Liver (tissue), 9 donors: ENCODE data around the gene AGA. TPM values are rescaled to one million over a fixed set of nuclear protein-coding genes. Genes with fewer than 3 reads are reported as not detected.

Experiments
- DNase-seq: peaks from one replicate; pipeline ENCODE4 v3.0.0-alpha.2; 2017; ENCODE audit warnings: low spot score
- H3K27ac ChIP-seq, 2 donors: one replicate each; pipeline ENCODE4 v1.7.0; 2013; ENCODE audit warnings: inconsistent platforms in 2 of 2, low read length in 2 of 2, control low read depth in 1 of 2, low read depth in 1 of 2, mild to moderate bottlenecking in 1 of 2
- H3K27me3 ChIP-seq, 4 donors: one replicate each; pipeline versions ENCODE4 v1.6.1 to v1.7.0; 2013; ENCODE audit warnings: low read length in 3 of 4, inconsistent platforms in 1 of 4, mild to moderate bottlenecking in 1 of 4, moderate library complexity in 1 of 4; ENCODE audit not compliant: control insufficient read depth in 4 of 4, insufficient read depth in 4 of 4
- H3K36me3 ChIP-seq, 4 donors: one replicate each; pipeline versions ENCODE4 v1.6.1 to v1.7.0; 2013; ENCODE audit warnings: low read length in 3 of 4, mild to moderate bottlenecking in 3 of 4, low read depth in 1 of 4, moderate library complexity in 1 of 4; ENCODE audit not compliant: control insufficient read depth in 4 of 4, insufficient read depth in 3 of 4
- H3K4me1 ChIP-seq, 4 donors: one replicate each; pipeline versions ENCODE4 v1.6.1 to v1.7.0; 2013; ENCODE audit warnings: low read length in 3 of 4, mild to moderate bottlenecking in 3 of 4, moderate library complexity in 1 of 4; ENCODE audit not compliant: control insufficient read depth in 4 of 4, insufficient read depth in 4 of 4
- H3K4me3 ChIP-seq, 3 donors: one replicate each; pipeline versions ENCODE4 v1.6.1 to v1.7.0; 2013; ENCODE audit warnings: low read length in 3 of 3, control low read depth in 1 of 3, low read depth in 1 of 3, mild to moderate bottlenecking in 1 of 3
- H3K9ac ChIP-seq, 2 donors: one replicate each; pipeline ENCODE4 v1.7.0; 2013; ENCODE audit warnings: low read length in 2 of 2, mild to moderate bottlenecking in 2 of 2, moderate library complexity in 2 of 2, control low read depth in 1 of 2, low read depth in 1 of 2
- H3K9me3 ChIP-seq, 4 donors: one replicate each; pipeline versions ENCODE4 v1.6.1 to v1.7.0; 2013; ENCODE audit warnings: low read length in 3 of 4; ENCODE audit not compliant: control insufficient read depth in 4 of 4
- EGR1 ChIP-seq, 2 donors: IDR thresholded peaks; 2 replicates each; pipeline ENCODE4 v1.6.1; 2016 to 2018; ENCODE audit warnings: antibody characterized with exemption in 2 of 2, low read depth in 2 of 2
- FOXA1 ChIP-seq: IDR thresholded peaks from 2 replicates; pipeline ENCODE4 v1.6.1; 2016; ENCODE audit warnings: antibody characterized with exemption
- GABPA ChIP-seq, 2 donors: IDR thresholded peaks in 1 of 2; conservative IDR thresholded peaks in 1 of 2; 2 replicates each; pipeline ENCODE4 v1.6.1; 2016; ENCODE audit warnings: antibody characterized with exemption in 2 of 2, mild to moderate bottlenecking in 1 of 2, moderate library complexity in 1 of 2
- HNF4A ChIP-seq, 2 donors: conservative IDR thresholded peaks; 2 replicates each; pipeline ENCODE4 v1.6.1; 2016; ENCODE audit warnings: antibody characterized with exemption in 2 of 2, mild to moderate bottlenecking in 2 of 2
- HNF4G ChIP-seq: IDR thresholded peaks from 2 replicates; pipeline ENCODE4 v1.6.1; 2016; ENCODE audit warnings: antibody characterized with exemption
- JUND ChIP-seq, 2 donors: IDR thresholded peaks; 2 replicates each; pipeline ENCODE4 v1.6.1; 2016; ENCODE audit warnings: antibody characterized with exemption in 2 of 2
- NR2F2 ChIP-seq: IDR thresholded peaks from 2 replicates; pipeline ENCODE4 v1.6.1; 2016; ENCODE audit warnings: antibody characterized with exemption
- RAD21 ChIP-seq, 2 donors: IDR thresholded peaks; 2 replicates each; pipeline ENCODE4 v1.6.1; 2016; ENCODE audit warnings: antibody characterized with exemption in 2 of 2, mild to moderate bottlenecking in 2 of 2
- RXRA ChIP-seq, 2 donors: IDR thresholded peaks; 2 replicates each; pipeline ENCODE4 v1.6.1; 2017 to 2018; ENCODE audit warnings: antibody characterized with exemption in 2 of 2, mild to moderate bottlenecking in 1 of 2
- SP1 ChIP-seq: IDR thresholded peaks from 2 replicates; pipeline ENCODE4 v1.6.1; 2018; ENCODE audit warnings: antibody characterized with exemption, mild to moderate bottlenecking
- YY1 ChIP-seq: IDR thresholded peaks from 2 replicates; pipeline ENCODE4 v1.6.1; 2016; ENCODE audit warnings: antibody characterized with exemption, mild to moderate bottlenecking
- WGBS: extraction: QIAGEN DNeasy Blood & Tissue Kit; methylation state at CpG from one replicate; pipeline ENCODE4 v1.1.7; 2013; 5-methylcytosine and 5-hydroxymethylcytosine counted together
- polyA plus RNA-seq, 2 donors: library from polyadenylated mRNA; stranded (reverse) in 1 of 2; unstranded in 1 of 2; fragments of 200-250 nt in 1 of 2; fragments of >200 nt in 1 of 2; fragmentation: Nextera tagmentation in 1 of 2; extraction: Ambion mirVana in 1 of 2; gene quantifications; one replicate each; pipeline versions ENCODE4 v1.2.1 to v1.2.3, GENCODE V29; 2013 to 2015
- total RNA-seq, 2 donors: library from RNA; depleted of rRNA; stranded (reverse); fragments of >200 nt; gene quantifications; one replicate each; pipeline ENCODE4 v1.2.3, GENCODE V29; 2014
- TF ChIP-seq, protein P1 (sequence below): IDR thresholded peaks from 2 replicates; pipeline ENCODE4 v1.6.1; 2016; ENCODE audit warnings: antibody characterized with exemption
- TF ChIP-seq, protein P2 (sequence below): fragments of 150-350 bp; IDR thresholded peaks from 2 replicates; pipeline ENCODE4 v1.5.1; 2017; ENCODE audit warnings: improper control_type of control experiment, low read depth, low read length; ENCODE audit not compliant: missing input control
- TF ChIP-seq, protein P3 (sequence below): IDR thresholded peaks from 2 replicates; pipeline ENCODE4 v1.6.1; 2016; ENCODE audit warnings: antibody characterized with exemption
- TF ChIP-seq, protein P4 (sequence below): IDR thresholded peaks from 2 replicates; pipeline ENCODE4 v1.6.1; 2016; ENCODE audit warnings: antibody characterized with exemption
- TF ChIP-seq, protein P5 (sequence below): IDR thresholded peaks from 2 replicates; pipeline ENCODE4 v1.6.1; 2016; ENCODE audit warnings: antibody characterized with exemption, mild to moderate bottlenecking
- donor health status: healthy.
- donor health status: healthy.
- donor health status: healthy.
- donor health status: healthy.
- donor health status: healthy.

The AGA gene
- total and polyA plus RNA-seq, 4 donors, result 12.9 to 38.4 (median 35.6) TPM

DNA sequence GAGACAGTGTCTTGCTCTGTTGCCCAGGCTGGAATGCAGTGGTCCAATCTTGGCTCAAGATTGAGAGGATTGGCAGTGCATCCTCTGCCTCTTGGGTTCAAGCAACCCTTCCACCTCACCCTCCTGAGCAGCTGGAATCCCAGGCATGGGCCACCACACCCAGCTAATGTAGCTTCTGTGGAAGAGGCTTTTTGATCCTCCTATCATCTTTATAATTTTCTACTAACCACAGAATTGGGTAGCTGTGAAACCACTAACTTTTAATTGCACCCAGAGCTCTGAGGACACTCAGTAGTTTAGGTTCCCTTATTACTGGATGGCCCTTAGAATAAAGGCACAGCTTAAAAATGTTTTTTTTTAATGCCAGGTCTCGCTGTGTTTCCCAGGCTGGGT, 8.9 kb upstream of the AGA start:
- H3K27ac ChIP-seq, result no peak overlapping the region
- no peaks in the 10 kb centered on the region for H3K36me3 ChIP-seq
- no peak overlapping the region for H3K9ac ChIP-seq
- TF ChIP-seq EGR1 (IDR thresholded peaks at IDR 0.05; ENCODE audit: low read depth in 2 of 2) (no peak), HNF4A (conservative IDR thresholded peaks at IDR 0.05) (no peak), NR2F2 (no peak), JUND (IDR thresholded peaks at IDR 0.05) (no peak), SP1 (no peak), HNF4G (no peak), RAD21 (IDR thresholded peaks at IDR 0.05) (no peak), GABPA (IDR thresholded peaks at IDR 0.05 in 1 of 2, conservative IDR thresholded peaks at IDR 0.05 in 1 of 2) (no peak), YY1 (no peak), RXRA (IDR thresholded peaks at IDR 0.05) (no peak), FOXA1 (no peak)
- TF ChIP-seq, protein P1, sequence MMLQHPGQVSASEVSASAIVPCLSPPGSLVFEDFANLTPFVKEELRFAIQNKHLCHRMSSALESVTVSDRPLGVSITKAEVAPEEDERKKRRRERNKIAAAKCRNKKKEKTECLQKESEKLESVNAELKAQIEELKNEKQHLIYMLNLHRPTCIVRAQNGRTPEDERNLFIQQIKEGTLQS, result no peak
- TF ChIP-seq, protein P2, sequence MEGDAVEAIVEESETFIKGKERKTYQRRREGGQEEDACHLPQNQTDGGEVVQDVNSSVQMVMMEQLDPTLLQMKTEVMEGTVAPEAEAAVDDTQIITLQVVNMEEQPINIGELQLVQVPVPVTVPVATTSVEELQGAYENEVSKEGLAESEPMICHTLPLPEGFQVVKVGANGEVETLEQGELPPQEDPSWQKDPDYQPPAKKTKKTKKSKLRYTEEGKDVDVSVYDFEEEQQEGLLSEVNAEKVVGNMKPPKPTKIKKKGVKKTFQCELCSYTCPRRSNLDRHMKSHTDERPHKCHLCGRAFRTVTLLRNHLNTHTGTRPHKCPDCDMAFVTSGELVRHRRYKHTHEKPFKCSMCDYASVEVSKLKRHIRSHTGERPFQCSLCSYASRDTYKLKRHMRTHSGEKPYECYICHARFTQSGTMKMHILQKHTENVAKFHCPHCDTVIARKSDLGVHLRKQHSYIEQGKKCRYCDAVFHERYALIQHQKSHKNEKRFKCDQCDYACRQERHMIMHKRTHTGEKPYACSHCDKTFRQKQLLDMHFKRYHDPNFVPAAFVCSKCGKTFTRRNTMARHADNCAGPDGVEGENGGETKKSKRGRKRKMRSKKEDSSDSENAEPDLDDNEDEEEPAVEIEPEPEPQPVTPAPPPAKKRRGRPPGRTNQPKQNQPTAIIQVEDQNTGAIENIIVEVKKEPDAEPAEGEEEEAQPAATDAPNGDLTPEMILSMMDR, result no peak
- TF ChIP-seq, protein P3, sequence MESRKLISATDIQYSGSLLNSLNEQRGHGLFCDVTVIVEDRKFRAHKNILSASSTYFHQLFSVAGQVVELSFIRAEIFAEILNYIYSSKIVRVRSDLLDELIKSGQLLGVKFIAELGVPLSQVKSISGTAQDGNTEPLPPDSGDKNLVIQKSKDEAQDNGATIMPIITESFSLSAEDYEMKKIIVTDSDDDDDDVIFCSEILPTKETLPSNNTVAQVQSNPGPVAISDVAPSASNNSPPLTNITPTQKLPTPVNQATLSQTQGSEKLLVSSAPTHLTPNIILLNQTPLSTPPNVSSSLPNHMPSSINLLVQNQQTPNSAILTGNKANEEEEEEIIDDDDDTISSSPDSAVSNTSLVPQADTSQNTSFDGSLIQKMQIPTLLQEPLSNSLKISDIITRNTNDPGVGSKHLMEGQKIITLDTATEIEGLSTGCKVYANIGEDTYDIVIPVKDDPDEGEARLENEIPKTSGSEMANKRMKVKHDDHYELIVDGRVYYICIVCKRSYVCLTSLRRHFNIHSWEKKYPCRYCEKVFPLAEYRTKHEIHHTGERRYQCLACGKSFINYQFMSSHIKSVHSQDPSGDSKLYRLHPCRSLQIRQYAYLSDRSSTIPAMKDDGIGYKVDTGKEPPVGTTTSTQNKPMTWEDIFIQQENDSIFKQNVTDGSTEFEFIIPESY, result no peak
- TF ChIP-seq, protein P4, sequence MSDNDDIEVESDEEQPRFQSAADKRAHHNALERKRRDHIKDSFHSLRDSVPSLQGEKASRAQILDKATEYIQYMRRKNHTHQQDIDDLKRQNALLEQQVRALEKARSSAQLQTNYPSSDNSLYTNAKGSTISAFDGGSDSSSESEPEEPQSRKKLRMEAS, result no peak
- TF ChIP-seq, protein P5, sequence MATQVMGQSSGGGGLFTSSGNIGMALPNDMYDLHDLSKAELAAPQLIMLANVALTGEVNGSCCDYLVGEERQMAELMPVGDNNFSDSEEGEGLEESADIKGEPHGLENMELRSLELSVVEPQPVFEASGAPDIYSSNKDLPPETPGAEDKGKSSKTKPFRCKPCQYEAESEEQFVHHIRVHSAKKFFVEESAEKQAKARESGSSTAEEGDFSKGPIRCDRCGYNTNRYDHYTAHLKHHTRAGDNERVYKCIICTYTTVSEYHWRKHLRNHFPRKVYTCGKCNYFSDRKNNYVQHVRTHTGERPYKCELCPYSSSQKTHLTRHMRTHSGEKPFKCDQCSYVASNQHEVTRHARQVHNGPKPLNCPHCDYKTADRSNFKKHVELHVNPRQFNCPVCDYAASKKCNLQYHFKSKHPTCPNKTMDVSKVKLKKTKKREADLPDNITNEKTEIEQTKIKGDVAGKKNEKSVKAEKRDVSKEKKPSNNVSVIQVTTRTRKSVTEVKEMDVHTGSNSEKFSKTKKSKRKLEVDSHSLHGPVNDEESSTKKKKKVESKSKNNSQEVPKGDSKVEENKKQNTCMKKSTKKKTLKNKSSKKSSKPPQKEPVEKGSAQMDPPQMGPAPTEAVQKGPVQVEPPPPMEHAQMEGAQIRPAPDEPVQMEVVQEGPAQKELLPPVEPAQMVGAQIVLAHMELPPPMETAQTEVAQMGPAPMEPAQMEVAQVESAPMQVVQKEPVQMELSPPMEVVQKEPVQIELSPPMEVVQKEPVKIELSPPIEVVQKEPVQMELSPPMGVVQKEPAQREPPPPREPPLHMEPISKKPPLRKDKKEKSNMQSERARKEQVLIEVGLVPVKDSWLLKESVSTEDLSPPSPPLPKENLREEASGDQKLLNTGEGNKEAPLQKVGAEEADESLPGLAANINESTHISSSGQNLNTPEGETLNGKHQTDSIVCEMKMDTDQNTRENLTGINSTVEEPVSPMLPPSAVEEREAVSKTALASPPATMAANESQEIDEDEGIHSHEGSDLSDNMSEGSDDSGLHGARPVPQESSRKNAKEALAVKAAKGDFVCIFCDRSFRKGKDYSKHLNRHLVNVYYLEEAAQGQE, result no peak
- DNase-seq, result no peak
- no peak overlapping the region for H3K4me3 ChIP-seq
- H3K9me3 ChIP-seq, result no peaks in the 10 kb centered on the region
- 91% methylated on average over 1 of the region's 1 CpG for WGBS
- H3K27me3 ChIP-seq, result no peaks in the 10 kb centered on the region
- H3K4me1 ChIP-seq, result peaks cover 0 to 4% (median 0%) of the 10 kb centered on the region in 4 donors
